Activated CD4-positive, alpha-beta T cell treated with anti-CD3 and anti-CD28 coated beads, Interleukin-2, amount 50 U/mL, for 16 hours (primary cell): ENCODE data around the gene LHFPL6.

Experiments used
- DNase-seq: peaks from one replicate; pipeline ENCODE4 v3.0.0-alpha.2; 2020

Gene LHFPL6

DNA sequence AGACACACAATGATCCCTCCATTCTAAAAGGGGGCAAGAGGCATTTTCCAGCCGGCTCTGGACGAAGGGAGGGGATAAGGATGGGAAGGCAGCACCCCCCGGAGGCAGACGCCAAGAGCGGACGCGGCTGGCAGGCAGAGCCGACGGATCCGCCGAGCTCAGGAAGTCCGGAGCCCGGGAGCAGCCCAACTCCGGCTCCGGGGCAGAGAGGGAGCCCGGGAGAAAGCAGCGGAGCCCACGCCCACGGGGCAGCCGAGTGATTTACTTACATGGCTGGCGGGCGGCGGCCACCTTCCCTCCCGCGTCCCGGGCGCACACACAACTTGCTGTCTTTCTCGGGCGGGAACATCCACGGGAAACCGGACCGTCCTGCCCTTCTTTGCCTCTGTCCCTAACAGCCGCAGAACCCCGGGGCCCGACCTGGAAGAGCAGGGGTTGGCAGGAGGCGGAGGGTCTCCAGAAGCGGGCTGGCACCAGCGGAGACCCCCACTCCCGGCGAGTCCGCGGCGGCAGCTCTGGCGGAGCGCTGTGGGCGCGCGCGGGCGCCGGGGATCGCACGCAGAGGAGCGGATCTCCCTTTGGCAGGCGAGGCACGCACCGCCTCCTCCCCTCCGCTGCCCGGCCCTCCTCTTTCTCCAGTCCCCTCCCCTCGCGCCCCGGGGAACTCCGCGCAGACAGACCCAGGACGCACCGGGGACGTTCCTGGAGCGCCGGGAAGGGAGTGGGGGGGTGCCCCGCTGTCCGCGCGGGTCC lies at the start of gene LHFPL6:
LHFPL6 (minus strand) TSS at position 580 of the 753 bp plus-strand sequence.
- DNase-seq, result peak; percentile 64

DNA sequence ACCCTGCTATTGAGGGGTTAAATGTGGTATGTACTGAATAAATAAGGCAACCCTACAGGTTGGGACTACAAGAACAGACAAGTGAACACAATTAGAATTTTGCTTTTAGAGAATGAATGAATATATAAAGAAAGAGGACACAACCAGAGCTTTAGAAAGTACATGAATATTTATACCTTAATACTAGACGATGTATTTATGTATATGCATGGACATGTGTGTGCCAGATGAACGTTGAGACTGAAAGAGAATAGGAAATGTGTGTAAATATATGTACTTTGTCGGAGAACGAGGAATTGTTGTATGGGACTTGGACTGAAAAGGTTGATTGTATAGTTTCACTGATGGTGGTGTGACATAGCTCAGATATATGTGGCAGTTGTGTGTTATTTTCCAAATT lies 43.1 kb upstream of the LHFPL6 start:
- no peak for DNase-seq

GRCh38 chr13:39641645-39642044 lies 38.7 kb upstream of the LHFPL6 start:
- DNase-seq, result no peak

DNA sequence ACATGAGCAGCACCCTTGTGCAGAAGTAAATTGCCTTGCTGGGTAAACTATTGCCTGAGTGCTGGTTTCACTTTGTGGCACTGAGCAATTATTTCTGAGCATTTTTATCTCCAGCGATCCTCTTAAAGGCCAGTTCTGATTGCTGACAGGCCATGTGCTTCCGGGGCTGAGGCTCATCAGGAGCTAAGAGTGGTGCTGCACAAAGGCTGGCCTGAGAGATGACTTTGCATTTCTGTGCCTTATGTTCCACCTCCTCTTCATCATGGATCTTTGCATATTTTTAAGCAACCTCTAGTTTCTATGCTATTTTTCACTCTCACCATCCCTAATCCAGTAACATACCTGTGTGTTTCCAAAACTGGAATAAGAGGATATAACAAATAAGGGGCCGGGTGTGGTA lies 34.9 kb upstream of the LHFPL6 start:
- no peak for DNase-seq

- no peak for DNase-seq
Measured at GRCh38 chr13:39635564-39635963, 32.6 kb upstream of the LHFPL6 start.

GRCh38 chr13:39632994-39633393 lies 30.0 kb upstream of the LHFPL6 start:
- no peak for DNase-seq

DNA sequence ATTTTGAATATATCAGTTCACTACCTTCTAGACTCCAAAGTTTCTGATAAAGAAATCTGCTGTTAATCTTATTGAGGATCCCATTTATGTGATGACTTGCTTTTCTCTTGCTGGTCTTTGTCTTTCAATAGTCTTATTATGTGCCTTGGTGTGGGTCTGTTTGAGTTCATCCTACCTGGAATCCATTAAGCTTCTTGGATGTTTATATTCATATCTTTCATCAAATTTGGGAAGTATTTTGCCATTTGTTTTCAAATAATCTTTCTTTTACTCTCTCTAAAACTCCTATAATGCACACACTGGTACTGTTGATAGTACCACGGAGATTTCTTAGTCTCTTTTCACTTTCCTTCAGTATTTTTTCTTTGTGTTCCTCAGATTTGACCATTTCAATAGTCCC lies 28.3 kb upstream of the LHFPL6 start:
- no peak for DNase-seq

- no peak for DNase-seq
Measured at GRCh38 chr13:39623466-39623865, 20.5 kb upstream of the LHFPL6 start.

GRCh38 chr13:39618561-39618960 lies 15.6 kb upstream of the LHFPL6 start:
- no peak for DNase-seq

DNA sequence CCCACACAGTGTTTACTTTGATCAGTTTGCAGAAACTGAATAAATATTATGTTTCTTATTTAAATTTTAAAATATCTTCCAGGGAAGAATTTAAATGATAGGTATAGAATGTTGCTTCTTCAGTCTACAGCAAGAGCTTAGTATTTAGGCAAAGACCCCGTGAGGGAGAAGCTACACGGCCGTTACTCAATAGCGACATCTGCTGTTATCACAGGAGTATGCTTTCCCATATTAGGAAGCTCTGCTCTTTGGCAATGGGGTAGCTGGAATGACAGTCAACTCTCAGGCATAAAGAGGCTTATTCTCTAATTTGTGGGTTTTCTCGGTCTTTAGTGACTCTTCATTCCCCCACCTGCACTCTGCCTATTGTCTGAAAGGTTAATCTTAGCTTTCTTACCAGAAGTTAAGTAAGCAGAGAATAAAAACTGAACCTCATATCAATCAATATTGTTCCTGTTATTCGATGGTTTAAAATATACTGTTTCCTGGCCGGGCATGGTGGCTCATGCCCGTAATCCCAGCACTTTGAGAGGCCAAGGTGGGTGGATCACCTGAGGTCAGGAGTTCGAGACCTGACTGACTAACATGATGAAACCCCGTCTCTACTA lies 13.2 kb upstream of the LHFPL6 start:
- peak; percentile 53 for DNase-seq

GRCh38 chr13:39612023-39612637 lies 9.1 kb upstream of the LHFPL6 start:
- peak; percentile 55 for DNase-seq

DNA sequence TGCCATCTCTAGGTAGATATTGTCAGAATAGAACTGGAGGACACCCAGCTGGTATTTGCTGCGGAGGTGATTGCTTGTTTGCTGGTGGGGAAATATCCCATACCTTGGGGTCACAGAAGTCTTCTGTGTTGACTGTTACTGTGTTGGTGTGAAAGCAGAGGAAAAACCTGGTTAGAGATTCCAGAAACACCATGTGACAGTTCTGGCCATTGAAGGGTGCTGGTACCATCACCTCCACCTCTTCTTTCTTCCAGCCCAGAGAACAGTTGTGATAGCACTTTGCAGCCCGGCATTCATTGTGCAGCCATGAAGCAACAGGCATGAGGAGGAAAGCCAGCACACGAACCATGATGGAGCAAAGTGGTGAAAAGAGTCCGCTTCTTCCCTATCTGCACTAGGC lies 4.9 kb upstream of the LHFPL6 start:
- no peak for DNase-seq

GRCh38 chr13:39605677-39606320 lies 2.8 kb upstream of the LHFPL6 start:
- no peak for DNase-seq

- DNase-seq, result no peak
Measured at GRCh38 chr13:39604756-39605155, 1.8 kb upstream of the LHFPL6 start.

- no peak for DNase-seq
Measured at GRCh38 chr13:39603424-39603947, 493 bp upstream of the LHFPL6 start.

GRCh38 chr13:39602277-39602613 lies 748 bp downstream of the LHFPL6 start:
- DNase-seq, result no peak

- no peak for DNase-seq
Measured at GRCh38 chr13:39601636-39602035, 1.4 kb downstream of the LHFPL6 start.

- DNase-seq, result no peak
Measured at GRCh38 chr13:39600766-39601165, 2.2 kb downstream of the LHFPL6 start.

- no peak for DNase-seq
Measured at GRCh38 chr13:39599842-39600241, 3.2 kb downstream of the LHFPL6 start.

GRCh38 chr13:39599012-39599411 lies 4.0 kb downstream of the LHFPL6 start:
- DNase-seq, result no peak

DNA sequence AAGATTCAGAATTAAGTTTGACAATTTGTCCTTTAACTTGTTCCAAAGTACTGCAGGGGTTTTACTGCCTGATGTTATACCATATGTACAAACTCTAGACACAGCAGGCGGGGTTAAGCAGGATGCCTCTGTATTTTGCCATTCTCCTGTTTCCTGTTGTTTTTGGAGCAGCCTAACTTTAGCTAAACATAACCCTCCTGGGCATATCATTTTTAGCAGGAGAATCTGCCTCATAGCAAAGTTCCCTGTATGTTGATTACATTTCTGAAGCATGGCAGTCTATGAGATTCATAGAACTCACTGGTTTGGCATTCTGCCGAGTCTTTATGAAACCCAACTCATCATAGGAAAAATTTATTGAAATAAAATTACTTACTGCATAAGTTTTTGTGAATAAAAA lies 5.2 kb downstream of the LHFPL6 start:
- no peak for DNase-seq

DNA sequence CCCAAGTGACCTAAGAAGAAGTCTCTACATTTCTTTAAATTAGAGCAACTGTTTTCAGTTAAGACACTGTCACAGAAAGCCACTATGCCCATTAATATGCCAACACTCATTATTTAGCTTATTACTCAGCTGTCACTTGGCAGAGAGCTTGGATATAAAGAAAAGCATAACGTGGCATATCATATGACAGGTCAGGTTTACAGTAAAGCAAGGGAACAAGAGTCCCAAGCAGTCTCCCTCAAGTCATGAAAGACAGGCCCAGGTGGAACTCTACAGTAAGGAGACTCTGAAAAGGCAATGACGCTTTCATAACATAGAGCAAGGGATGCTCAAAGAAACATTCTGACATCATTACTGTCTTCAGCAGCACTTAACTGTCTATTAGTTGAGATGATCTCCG lies 6.3 kb downstream of the LHFPL6 start:
- DNase-seq, result no peak

DNA sequence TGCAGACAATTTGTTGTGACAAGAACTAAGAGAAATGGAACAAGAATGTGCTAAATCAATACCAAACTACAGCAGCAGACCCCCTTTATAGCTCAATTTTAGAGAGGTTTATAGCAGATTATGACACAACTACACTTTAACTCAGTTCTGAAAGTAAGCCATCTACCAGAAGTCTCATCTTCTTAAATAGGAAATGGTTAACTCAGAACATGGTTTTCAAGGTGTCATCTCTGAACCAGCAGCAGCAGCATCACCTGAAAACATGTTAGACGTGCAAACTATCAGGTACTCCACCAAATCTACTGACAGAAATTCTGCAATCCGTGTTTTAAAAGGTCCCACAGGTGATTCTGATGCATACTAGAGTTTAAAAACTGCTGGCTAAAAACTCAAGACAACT lies 6.8 kb downstream of the LHFPL6 start:
- no peak for DNase-seq
